ENCODE measurements around the gene FKBP9.
A peak's percentile ranks its signal among the peaks of the same experiment; 100 is the strongest.

Gene FKBP9

GRCh38 chr7:33041631-33042428, 84.6 kb downstream of the FKBP9 start:
- Histone ChIP-seq H3K27me3 (ENCODE audit: control insufficient read depth in 2 of 2, insufficient read depth in 2 of 2, low read length in 2 of 2) (no peaks in the 10 kb centered on the region), H3K27ac (ENCODE audit: low read depth in 2 of 2, low read length in 2 of 2) (peak overlapping the region in 1 of 2 donors; percentile 29), H3K9ac (ENCODE audit: low read depth in 1 of 2, low read length in 2 of 2) (no peak overlapping the region), H3K4me3 (ENCODE audit: low read length in 2 of 2) (no peak overlapping the region), H3K4me1 (ENCODE audit: control insufficient read depth in 2 of 2, insufficient read depth in 2 of 2, low read length in 2 of 2) (peaks cover 2 to 32% of the 10 kb centered on the region in 2 donors), H3K9me3 (ENCODE audit: control insufficient read depth in 2 of 2, low read length in 2 of 2) (no peaks in the 10 kb centered on the region), H3K36me3 (ENCODE audit: control insufficient read depth in 2 of 2, insufficient read depth in 2 of 2, low read length in 2 of 2) (no peaks in the 10 kb centered on the region)

GRCh38 chr7:33043501-33044400, 86.5 kb downstream of the FKBP9 start:
- peaks cover 2 to 31% of the 10 kb centered on the region in 2 donors for H3K4me1 ChIP-seq (ENCODE audit: control insufficient read depth in 2 of 2, insufficient read depth in 2 of 2, low read length in 2 of 2)
- H3K9ac ChIP-seq (ENCODE audit: low read depth in 1 of 2, low read length in 2 of 2): peak overlapping the region; percentile 66 to 69
- H3K9me3 ChIP-seq (ENCODE audit: control insufficient read depth in 2 of 2, low read length in 2 of 2): no peaks in the 10 kb centered on the region
- peak overlapping the region; percentile 92 to 94 for H3K27ac ChIP-seq (ENCODE audit: low read depth in 2 of 2, low read length in 2 of 2)
- H3K36me3 ChIP-seq (ENCODE audit: control insufficient read depth in 2 of 2, insufficient read depth in 2 of 2, low read length in 2 of 2): no peaks in the 10 kb centered on the region
- H3K27me3 ChIP-seq (ENCODE audit: control insufficient read depth in 2 of 2, insufficient read depth in 2 of 2, low read length in 2 of 2): no peaks in the 10 kb centered on the region
- H3K4me3 ChIP-seq (ENCODE audit: low read length in 2 of 2): peak overlapping the region; percentile 50 to 66

- H3K9ac ChIP-seq (ENCODE audit: low read depth in 1 of 2, low read length in 2 of 2): peak overlapping the region; percentile 66 to 69
- H3K9me3 ChIP-seq (ENCODE audit: control insufficient read depth in 2 of 2, low read length in 2 of 2): no peaks in the 10 kb centered on the region
- no peaks in the 10 kb centered on the region for H3K36me3 ChIP-seq (ENCODE audit: control insufficient read depth in 2 of 2, insufficient read depth in 2 of 2, low read length in 2 of 2)
- peaks cover 2 to 29% of the 10 kb centered on the region in 2 donors for H3K4me1 ChIP-seq (ENCODE audit: control insufficient read depth in 2 of 2, insufficient read depth in 2 of 2, low read length in 2 of 2)
- no peaks in the 10 kb centered on the region for H3K27me3 ChIP-seq (ENCODE audit: control insufficient read depth in 2 of 2, insufficient read depth in 2 of 2, low read length in 2 of 2)
- peak overlapping the region; percentile 50 to 66 for H3K4me3 ChIP-seq (ENCODE audit: low read length in 2 of 2)
- H3K27ac ChIP-seq (ENCODE audit: low read depth in 2 of 2, low read length in 2 of 2): peak overlapping the region; percentile 92 to 94
These were observed 87.1 kb downstream of the FKBP9 start for GRCh38 chr7:33044401-33044718.

GRCh38 chr7:33044986-33045385, 87.7 kb downstream of the FKBP9 start:
- Histone ChIP-seq H3K27me3 (ENCODE audit: control insufficient read depth in 2 of 2, insufficient read depth in 2 of 2, low read length in 2 of 2) (no peaks in the 10 kb centered on the region), H3K9me3 (ENCODE audit: control insufficient read depth in 2 of 2, low read length in 2 of 2) (no peaks in the 10 kb centered on the region), H3K4me3 (ENCODE audit: low read length in 2 of 2) (peak overlapping the region in 1 of 2 donors; percentile 47), H3K27ac (ENCODE audit: low read depth in 2 of 2, low read length in 2 of 2) (peak overlapping the region; percentile 92 to 94), H3K36me3 (ENCODE audit: control insufficient read depth in 2 of 2, insufficient read depth in 2 of 2, low read length in 2 of 2) (no peaks in the 10 kb centered on the region), H3K4me1 (ENCODE audit: control insufficient read depth in 2 of 2, insufficient read depth in 2 of 2, low read length in 2 of 2) (peaks cover 2 to 30% of the 10 kb centered on the region in 2 donors), H3K9ac (ENCODE audit: low read depth in 1 of 2, low read length in 2 of 2) (no peak overlapping the region)

- Histone ChIP-seq H3K4me3 (ENCODE audit: low read length in 2 of 2) (no peak overlapping the region), H3K27me3 (ENCODE audit: control insufficient read depth in 2 of 2, insufficient read depth in 2 of 2, low read length in 2 of 2) (no peaks in the 10 kb centered on the region), H3K9me3 (ENCODE audit: control insufficient read depth in 2 of 2, low read length in 2 of 2) (no peaks in the 10 kb centered on the region), H3K27ac (ENCODE audit: low read depth in 2 of 2, low read length in 2 of 2) (no peak overlapping the region), H3K9ac (ENCODE audit: low read depth in 1 of 2, low read length in 2 of 2) (no peak overlapping the region), H3K4me1 (ENCODE audit: control insufficient read depth in 2 of 2, insufficient read depth in 2 of 2, low read length in 2 of 2) (peaks cover 8 to 14% of the 10 kb centered on the region in 2 donors), H3K36me3 (ENCODE audit: control insufficient read depth in 2 of 2, insufficient read depth in 2 of 2, low read length in 2 of 2) (no peaks in the 10 kb centered on the region)
These were observed 91.0 kb downstream of the FKBP9 start for GRCh38 chr7:33048257-33048656.

GRCh38 chr7:33048704-33049103, 91.5 kb downstream of the FKBP9 start:
- no peaks in the 10 kb centered on the region for H3K27me3 ChIP-seq (ENCODE audit: control insufficient read depth in 2 of 2, insufficient read depth in 2 of 2, low read length in 2 of 2)
- H3K4me3 ChIP-seq (ENCODE audit: low read length in 2 of 2): no peak overlapping the region

GRCh38 chr7:33050535-33051318, 93.5 kb downstream of the FKBP9 start:
- Histone ChIP-seq H3K9ac (ENCODE audit: low read depth in 1 of 2, low read length in 2 of 2) (peak overlapping the region in 1 of 2 donors; percentile 57), H3K36me3 (ENCODE audit: control insufficient read depth in 2 of 2, insufficient read depth in 2 of 2, low read length in 2 of 2) (no peaks in the 10 kb centered on the region), H3K9me3 (ENCODE audit: control insufficient read depth in 2 of 2, low read length in 2 of 2) (no peaks in the 10 kb centered on the region), H3K27ac (ENCODE audit: low read depth in 2 of 2, low read length in 2 of 2) (peak overlapping the region; percentile 56 to 67), H3K4me3 (ENCODE audit: low read length in 2 of 2) (no peak overlapping the region), H3K27me3 (ENCODE audit: control insufficient read depth in 2 of 2, insufficient read depth in 2 of 2, low read length in 2 of 2) (no peaks in the 10 kb centered on the region), H3K4me1 (ENCODE audit: control insufficient read depth in 2 of 2, insufficient read depth in 2 of 2, low read length in 2 of 2) (peaks cover 8 to 9% of the 10 kb centered on the region in 2 donors)

More at GRCh38 chr7:33048704-33049103, 91.5 kb downstream of the FKBP9 start:
- Histone ChIP-seq H3K4me1 (ENCODE audit: control insufficient read depth in 2 of 2, insufficient read depth in 2 of 2, low read length in 2 of 2) (peaks cover 8 to 10% of the 10 kb centered on the region in 2 donors), H3K9me3 (ENCODE audit: control insufficient read depth in 2 of 2, low read length in 2 of 2) (no peaks in the 10 kb centered on the region), H3K27ac (ENCODE audit: low read depth in 2 of 2, low read length in 2 of 2) (no peak overlapping the region), H3K9ac (ENCODE audit: low read depth in 1 of 2, low read length in 2 of 2) (no peak overlapping the region), H3K36me3 (ENCODE audit: control insufficient read depth in 2 of 2, insufficient read depth in 2 of 2, low read length in 2 of 2) (no peaks in the 10 kb centered on the region)

- no peaks in the 10 kb centered on the region for H3K27me3 ChIP-seq (ENCODE audit: control insufficient read depth in 2 of 2, insufficient read depth in 2 of 2, low read length in 2 of 2)
- no peaks in the 10 kb centered on the region for H3K9me3 ChIP-seq (ENCODE audit: control insufficient read depth in 2 of 2, low read length in 2 of 2)
- H3K4me1 ChIP-seq (ENCODE audit: control insufficient read depth in 2 of 2, insufficient read depth in 2 of 2, low read length in 2 of 2): peaks cover 6% of the 10 kb centered on the region in 2 donors
- no peak overlapping the region for H3K27ac ChIP-seq (ENCODE audit: low read depth in 2 of 2, low read length in 2 of 2)
- no peak overlapping the region for H3K9ac ChIP-seq (ENCODE audit: low read depth in 1 of 2, low read length in 2 of 2)
- no peaks in the 10 kb centered on the region for H3K36me3 ChIP-seq (ENCODE audit: control insufficient read depth in 2 of 2, insufficient read depth in 2 of 2, low read length in 2 of 2)
- H3K4me3 ChIP-seq (ENCODE audit: low read length in 2 of 2): no peak overlapping the region
These were observed 96.5 kb downstream of the FKBP9 start for GRCh38 chr7:33053721-33054120.

- Histone ChIP-seq H3K9me3 (ENCODE audit: control insufficient read depth in 2 of 2, low read length in 2 of 2) (no peaks in the 10 kb centered on the region), H3K4me3 (ENCODE audit: low read length in 2 of 2) (no peak overlapping the region), H3K9ac (ENCODE audit: low read depth in 1 of 2, low read length in 2 of 2) (no peak overlapping the region), H3K27ac (ENCODE audit: low read depth in 2 of 2, low read length in 2 of 2) (no peak overlapping the region), H3K4me1 (ENCODE audit: control insufficient read depth in 2 of 2, insufficient read depth in 2 of 2, low read length in 2 of 2) (peaks cover 6% of the 10 kb centered on the region in 2 donors), H3K36me3 (ENCODE audit: control insufficient read depth in 2 of 2, insufficient read depth in 2 of 2, low read length in 2 of 2) (no peaks in the 10 kb centered on the region), H3K27me3 (ENCODE audit: control insufficient read depth in 2 of 2, insufficient read depth in 2 of 2, low read length in 2 of 2) (no peaks in the 10 kb centered on the region)
These were observed 97.2 kb downstream of the FKBP9 start for GRCh38 chr7:33054261-33054964.
